ENCODE measurements around the gene RBMS3.
"Not testable (repeated sequence)": the region's sequence is repeated elsewhere in the genome, so short reads cannot be mapped to it uniquely, and the experiment has no call there.

Gene RBMS3

DNA sequence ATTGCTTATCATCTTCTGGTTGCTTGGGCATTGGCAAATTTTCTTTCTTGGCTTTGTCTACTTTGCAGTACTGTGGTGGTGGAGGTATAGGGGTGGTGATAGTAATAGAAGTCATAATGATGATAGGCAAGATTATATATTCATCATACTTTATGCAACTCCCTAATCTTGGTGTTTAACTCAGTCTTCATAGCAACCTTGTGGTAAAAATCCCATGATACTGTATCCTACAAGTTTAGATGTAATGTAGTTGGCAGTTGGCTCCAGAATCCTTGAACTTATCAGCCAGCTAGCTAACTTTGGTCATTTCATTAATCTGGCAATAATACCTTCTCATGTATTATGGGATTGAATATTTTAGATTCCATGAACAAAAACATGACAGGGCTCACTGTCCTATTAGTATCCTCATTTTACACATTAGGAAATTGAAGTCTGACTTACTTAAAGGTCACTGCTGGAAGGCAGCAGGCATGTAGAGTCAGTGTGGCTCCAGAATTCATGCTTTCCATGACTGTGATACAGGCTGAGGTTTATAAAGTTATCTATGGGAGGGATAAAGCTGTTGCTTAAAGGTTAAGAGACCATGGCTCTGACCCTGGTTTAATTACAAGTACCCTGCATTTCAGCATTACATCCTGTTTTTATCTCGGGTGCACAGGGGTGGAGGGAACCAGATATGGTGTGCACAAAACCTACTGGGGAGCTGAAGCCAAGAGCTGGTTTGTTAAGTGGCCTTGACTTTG is 33.3 kb downstream of the RBMS3 start:
- DNase-seq, result no peak

- DNase-seq, result no peak
Observed at GRCh38 chr3:29314727-29315088, 33.8 kb downstream of the RBMS3 start.

GRCh38 chr3:29317659-29318173 is 36.8 kb downstream of the RBMS3 start:
- DNase-seq, result no peak

- no peak for DNase-seq
Observed at GRCh38 chr3:29318251-29318650, 37.4 kb downstream of the RBMS3 start.

DNA sequence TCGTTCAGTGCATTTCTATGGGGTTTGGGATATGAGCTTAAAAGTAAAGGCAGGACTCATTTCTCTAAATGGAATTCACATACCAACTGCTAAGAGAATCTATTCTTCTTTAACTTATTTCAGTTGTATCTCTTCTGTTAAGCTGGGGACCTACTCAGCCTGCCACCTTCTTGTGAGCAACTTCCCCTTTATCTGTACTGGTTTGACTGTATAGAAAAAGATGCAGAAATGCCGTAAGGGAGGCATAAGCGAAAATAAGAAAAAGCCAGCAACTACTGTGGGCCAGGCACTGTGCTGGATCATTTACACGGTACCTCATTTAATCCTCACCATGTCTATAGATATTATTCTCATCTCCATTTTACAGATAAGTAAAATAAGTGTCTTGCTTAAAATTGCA is 38.4 kb downstream of the RBMS3 start:
- DNase-seq, result no peak

- no peak for DNase-seq
Observed at GRCh38 chr3:29319798-29320197, 38.9 kb downstream of the RBMS3 start.

GRCh38 chr3:29322586-29322985 is 41.7 kb downstream of the RBMS3 start:
- DNase-seq, result no peak

DNA sequence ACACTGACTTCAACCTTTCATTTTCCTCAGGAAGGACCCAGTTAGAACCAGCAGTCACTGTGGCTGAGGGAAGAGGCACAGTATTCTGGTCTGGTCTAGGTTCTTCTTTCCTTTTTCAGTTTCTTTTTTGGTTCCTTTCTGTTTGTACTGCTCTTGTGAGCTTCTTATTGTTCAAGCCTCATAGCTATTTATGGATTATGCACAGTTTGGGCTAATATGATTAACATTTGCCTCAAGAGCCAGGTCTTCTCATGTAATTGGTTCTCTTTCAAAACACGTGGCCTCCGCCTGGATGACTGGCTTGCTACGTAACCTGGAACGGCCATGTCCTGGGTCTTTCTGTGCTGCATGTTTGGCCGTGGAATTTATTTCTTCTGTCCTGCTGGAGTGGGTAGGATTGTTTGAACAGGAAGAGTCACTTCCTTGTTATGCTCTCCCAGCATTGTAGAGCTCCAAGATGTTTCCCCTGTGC is 43.3 kb downstream of the RBMS3 start:
- DNase-seq, result no peak

DNA sequence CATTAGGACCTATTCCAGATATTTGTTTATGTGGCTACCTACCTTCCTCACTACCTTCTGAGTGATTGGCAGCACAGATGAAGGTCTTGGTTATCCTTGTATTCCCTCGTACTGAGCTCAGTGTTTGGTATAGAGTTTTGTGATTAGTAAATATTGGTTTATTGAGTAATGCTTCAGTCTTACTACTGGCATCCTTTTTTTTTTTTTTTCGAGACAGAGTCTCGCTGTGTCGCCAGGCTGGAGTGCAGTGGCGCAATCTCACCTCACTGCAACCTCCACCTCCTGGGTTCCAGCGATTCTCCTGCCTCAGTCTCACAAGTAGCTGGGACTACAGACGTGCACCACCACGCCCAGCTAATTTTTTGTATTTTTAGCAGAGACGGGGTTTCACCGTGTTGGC is 45.7 kb downstream of the RBMS3 start:
- not testable (repeated sequence) for DNase-seq

- DNase-seq, result no peak
Observed at GRCh38 chr3:29329986-29330890, 49.4 kb downstream of the RBMS3 start.

- DNase-seq, result no peak
Observed at GRCh38 chr3:29331035-29331434, 50.2 kb downstream of the RBMS3 start.

GRCh38 chr3:29331456-29332194 is 50.8 kb downstream of the RBMS3 start:
- no peak for DNase-seq

GRCh38 chr3:29332195-29332637 is 51.3 kb downstream of the RBMS3 start:
- DNase-seq, result no peak

- DNase-seq, result no peak
Observed at GRCh38 chr3:29333576-29333975, 52.7 kb downstream of the RBMS3 start.

DNA sequence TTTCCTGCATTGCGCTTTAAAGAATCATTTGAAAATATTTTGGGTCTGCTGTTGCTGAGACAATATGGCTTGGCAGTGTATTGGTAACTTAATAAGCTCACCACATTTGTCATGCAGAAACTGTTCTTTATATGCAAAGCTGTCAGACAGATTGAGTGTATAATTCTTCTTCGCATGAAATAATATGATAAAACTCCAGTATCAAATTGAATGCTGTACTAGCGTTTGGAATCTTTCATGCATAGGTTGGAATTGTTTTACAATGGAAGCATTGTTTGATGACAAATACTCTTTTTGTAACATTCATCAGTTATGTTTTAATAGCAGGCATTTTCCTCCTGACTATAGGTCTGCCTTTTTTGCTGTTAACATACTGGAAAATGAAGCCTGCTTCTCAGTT is 53.8 kb downstream of the RBMS3 start:
- DNase-seq, result no peak

- DNase-seq, result no peak
Observed at GRCh38 chr3:29335438-29335837, 54.6 kb downstream of the RBMS3 start.

GRCh38 chr3:29335943-29336342 is 55.1 kb downstream of the RBMS3 start:
- no peak for DNase-seq

- no peak for DNase-seq
Observed at GRCh38 chr3:29337565-29337964, 56.7 kb downstream of the RBMS3 start.

- DNase-seq, result no peak
Observed at GRCh38 chr3:29338377-29338776, 57.5 kb downstream of the RBMS3 start.

DNA sequence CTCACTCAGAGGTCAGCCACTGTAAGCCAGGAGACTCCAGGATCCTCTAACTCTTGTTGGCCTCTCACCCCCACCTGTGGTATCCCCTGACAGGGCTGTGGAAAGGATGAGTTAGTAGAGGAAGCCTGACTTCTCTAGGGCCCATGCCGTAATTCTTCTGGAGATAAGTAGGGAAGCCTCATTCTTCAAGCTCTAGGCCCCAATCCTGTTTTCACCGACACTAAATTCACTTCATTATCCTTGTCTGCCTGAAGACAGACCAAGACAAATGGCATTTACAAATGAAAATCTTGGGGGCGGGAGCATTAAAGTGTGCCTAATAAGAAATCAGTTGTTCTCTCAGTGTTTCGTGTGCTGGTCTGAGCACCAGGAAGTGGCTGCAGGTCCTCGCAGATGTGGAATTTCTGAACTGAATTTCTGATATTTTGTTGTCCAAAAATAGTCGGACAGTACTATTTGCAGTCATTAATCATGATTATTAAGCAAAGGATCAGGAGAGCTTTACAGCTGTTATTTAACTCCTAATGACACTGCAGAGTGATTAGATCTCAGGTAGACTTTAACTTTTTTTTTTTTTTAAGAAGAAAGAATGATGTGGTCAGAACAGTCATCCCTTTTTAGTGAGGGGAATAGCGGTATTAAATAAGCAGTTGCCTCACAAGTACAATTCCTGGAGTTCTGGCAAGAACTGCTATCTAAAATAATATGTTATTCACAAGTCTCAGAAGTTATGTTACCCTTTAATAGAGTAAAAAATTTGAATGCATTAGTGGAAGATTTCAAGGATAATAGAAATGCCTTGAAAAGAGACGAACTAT is 58.4 kb downstream of the RBMS3 start:
- DNase-seq, result no peak

DNA sequence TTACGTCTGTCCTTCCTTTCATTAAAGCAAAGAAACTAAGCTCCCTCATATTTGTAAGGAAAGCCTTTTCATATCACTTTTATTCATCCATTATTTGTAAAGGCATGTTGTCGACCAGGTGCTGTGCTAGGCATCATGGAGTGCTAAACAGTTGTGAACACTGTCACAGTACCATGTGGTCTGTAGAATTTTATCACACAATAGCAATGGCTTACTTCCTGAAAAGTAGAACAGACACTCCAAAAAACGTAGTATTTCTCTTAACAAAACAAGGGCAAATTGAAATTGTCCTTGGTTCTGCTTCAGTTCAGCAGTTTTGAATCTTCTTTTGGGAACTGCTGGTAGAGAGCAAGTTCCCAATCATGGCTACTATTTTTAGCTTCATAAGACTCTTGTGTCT is 63.3 kb downstream of the RBMS3 start:
- DNase-seq, result no peak

DNA sequence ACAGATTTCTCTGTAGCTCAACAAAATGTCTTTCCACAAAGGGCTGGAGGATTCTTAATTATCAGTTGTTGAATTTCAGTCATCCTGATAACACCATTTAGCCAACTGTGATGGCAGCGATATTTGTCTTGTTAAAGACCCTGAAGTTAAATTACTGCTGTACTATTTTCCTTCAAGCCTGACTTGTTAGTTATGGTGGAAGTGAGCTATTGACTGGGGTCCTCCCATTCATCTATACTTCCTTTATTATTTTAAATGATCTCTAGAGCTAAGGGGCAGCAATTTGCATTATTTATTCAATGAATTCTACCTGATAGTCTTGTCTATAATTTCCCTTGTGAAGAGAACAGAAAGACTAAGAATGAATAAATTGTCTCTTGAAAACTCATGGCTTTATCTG is 64.1 kb downstream of the RBMS3 start:
- no peak for DNase-seq
